HepG2 (cell line): ENCODE data around the gene RTBDN. TPM values are rescaled to one million over a fixed set of nuclear protein-coding genes. Genes with fewer than 3 reads are reported as not detected.
A peak's percentile ranks its signal among the peaks of the same experiment; 100 is the strongest.

ENCODE experiments used
- ARNT ChIP-seq: fragments of 450-650 bp; IDR thresholded peaks from 2 replicates; pipeline ENCODE4 v1.6.1; 2017
- ELF3 ChIP-seq: IDR thresholded peaks from 2 replicates; pipeline ENCODE4 v1.6.1; 2016; ENCODE audit warnings: missing genetic modification reagents, missing compliant biosample characterization
- HNF4G ChIP-seq, 2 experiments: sonication (generic) in 1 of 2; formaldehyde crosslinking in 1 of 2; IDR thresholded peaks; 2 replicates each; pipeline versions ENCODE4 v1.4.0 to v1.6.1; 2011 to 2020; ENCODE audit warnings: borderline replicate concordance in 2 of 2, low read depth in 2 of 2, mild to moderate bottlenecking in 2 of 2, low read length in 1 of 2, missing genetic modification reagents in 1 of 2, moderate library complexity in 1 of 2
- KLF6 ChIP-seq: IDR thresholded peaks from 2 replicates; pipeline ENCODE4 v1.8.0; 2016; ENCODE audit warnings: missing biosample characterization, missing genetic modification reagents
- POGK ChIP-seq: sonication (generic); formaldehyde crosslinking; conservative IDR thresholded peaks from 2 replicates; pipeline ENCODE4 v1.8.0; 2022; ENCODE audit warnings: mild to moderate bottlenecking, moderate library complexity, missing genetic modification reagents
- STAT6 ChIP-seq: sonication (generic); formaldehyde crosslinking; IDR thresholded peaks from 2 replicates; pipeline ENCODE4 v1.4.0; 2020; ENCODE audit warnings: missing genetic modification reagents, mild to moderate bottlenecking, borderline replicate concordance
- ZFP36L1 ChIP-seq: sonication (generic); formaldehyde crosslinking; IDR thresholded peaks from 2 replicates; pipeline ENCODE4 v1.8.0; 2022; ENCODE audit warnings: mild to moderate bottlenecking, missing genetic modification reagents, moderate library complexity
- ZNF230 ChIP-seq: sonication (generic); formaldehyde crosslinking; IDR thresholded peaks from 2 replicates; pipeline ENCODE4 v1.4.0; 2020; ENCODE audit warnings: mild to moderate bottlenecking, missing genetic modification reagents
- ZNF567 ChIP-seq: sonication (generic); formaldehyde crosslinking; IDR thresholded peaks from 2 replicates; pipeline ENCODE4 v1.8.1; 2023; ENCODE audit warnings: mild to moderate bottlenecking, missing genetic modification reagents, borderline replicate concordance
- ZNF710 ChIP-seq: sonication (generic); formaldehyde crosslinking; IDR thresholded peaks from 2 replicates; pipeline ENCODE4 v1.5.0; 2020; ENCODE audit warnings: mild to moderate bottlenecking, missing genetic modification reagents, borderline replicate concordance
- polyA plus RNA-seq, 8 experiments: library from polyadenylated mRNA; depleted of rRNA in 3 of 8; stranded (reverse) in 7 of 8; unstranded in 1 of 8; fragments of >200 nt; fragmentation: Illumina TruSeq in 4 of 8; extraction: Trizol in 4 of 8; gene quantifications; 2 replicates each; pipeline versions ENCODE4 v1.2.1 to v1.2.3, GENCODE V29; 2011 to 2016; ENCODE audit warnings: low read depth in 4 of 8, missing spikeins in 1 of 8, mixed read lengths in 1 of 8; ENCODE audit not compliant: insufficient read depth in 1 of 8
- total RNA-seq, 5 experiments: library from RNA; depleted of rRNA; stranded (reverse); fragments of >200 nt; fragmentation: Illumina TruSeq; extraction: Trizol; gene quantifications; 2 replicates each; pipeline ENCODE4 v1.2.3, GENCODE V29; 2016; ENCODE audit warnings: low read depth in 1 of 5
- TF ChIP-seq, protein P1 (sequence below): sonication (generic); formaldehyde crosslinking; IDR thresholded peaks from 2 replicates; pipeline ENCODE4 v1.4.0; 2020; ENCODE audit warnings: missing genetic modification reagents
- TF ChIP-seq, protein P2 (sequence below): sonication (generic); IDR thresholded peaks from 2 replicates; pipeline ENCODE4 v1.6.1; 2016; ENCODE audit warnings: low read depth, borderline replicate concordance
- TF ChIP-seq, protein P3 (sequence below): sonication (generic); formaldehyde crosslinking; IDR thresholded peaks from 2 replicates; pipeline ENCODE4 v1.4.0; 2020; ENCODE audit warnings: mild to moderate bottlenecking, missing genetic modification reagents

Gene RTBDN
- total and polyA plus RNA-seq, 2 of the 13 experiments (the other 11 are each of a cell fraction or from before 2014, with no cell fraction given): 0.27 to 0.48 TPM

- TF ChIP-seq, protein P1, sequence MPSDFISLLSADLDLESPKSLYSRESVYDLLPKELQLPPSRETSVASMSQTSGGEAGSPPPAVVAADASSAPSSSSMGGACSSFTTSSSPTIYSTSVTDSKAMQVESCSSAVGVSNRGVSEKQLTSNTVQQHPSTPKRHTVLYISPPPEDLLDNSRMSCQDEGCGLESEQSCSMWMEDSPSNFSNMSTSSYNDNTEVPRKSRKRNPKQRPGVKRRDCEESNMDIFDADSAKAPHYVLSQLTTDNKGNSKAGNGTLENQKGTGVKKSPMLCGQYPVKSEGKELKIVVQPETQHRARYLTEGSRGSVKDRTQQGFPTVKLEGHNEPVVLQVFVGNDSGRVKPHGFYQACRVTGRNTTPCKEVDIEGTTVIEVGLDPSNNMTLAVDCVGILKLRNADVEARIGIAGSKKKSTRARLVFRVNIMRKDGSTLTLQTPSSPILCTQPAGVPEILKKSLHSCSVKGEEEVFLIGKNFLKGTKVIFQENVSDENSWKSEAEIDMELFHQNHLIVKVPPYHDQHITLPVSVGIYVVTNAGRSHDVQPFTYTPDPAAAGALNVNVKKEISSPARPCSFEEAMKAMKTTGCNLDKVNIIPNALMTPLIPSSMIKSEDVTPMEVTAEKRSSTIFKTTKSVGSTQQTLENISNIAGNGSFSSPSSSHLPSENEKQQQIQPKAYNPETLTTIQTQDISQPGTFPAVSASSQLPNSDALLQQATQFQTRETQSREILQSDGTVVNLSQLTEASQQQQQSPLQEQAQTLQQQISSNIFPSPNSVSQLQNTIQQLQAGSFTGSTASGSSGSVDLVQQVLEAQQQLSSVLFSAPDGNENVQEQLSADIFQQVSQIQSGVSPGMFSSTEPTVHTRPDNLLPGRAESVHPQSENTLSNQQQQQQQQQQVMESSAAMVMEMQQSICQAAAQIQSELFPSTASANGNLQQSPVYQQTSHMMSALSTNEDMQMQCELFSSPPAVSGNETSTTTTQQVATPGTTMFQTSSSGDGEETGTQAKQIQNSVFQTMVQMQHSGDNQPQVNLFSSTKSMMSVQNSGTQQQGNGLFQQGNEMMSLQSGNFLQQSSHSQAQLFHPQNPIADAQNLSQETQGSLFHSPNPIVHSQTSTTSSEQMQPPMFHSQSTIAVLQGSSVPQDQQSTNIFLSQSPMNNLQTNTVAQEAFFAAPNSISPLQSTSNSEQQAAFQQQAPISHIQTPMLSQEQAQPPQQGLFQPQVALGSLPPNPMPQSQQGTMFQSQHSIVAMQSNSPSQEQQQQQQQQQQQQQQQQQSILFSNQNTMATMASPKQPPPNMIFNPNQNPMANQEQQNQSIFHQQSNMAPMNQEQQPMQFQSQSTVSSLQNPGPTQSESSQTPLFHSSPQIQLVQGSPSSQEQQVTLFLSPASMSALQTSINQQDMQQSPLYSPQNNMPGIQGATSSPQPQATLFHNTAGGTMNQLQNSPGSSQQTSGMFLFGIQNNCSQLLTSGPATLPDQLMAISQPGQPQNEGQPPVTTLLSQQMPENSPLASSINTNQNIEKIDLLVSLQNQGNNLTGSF (CRISPR knock-in tag): no peak
- TF ChIP-seq, protein P2, sequence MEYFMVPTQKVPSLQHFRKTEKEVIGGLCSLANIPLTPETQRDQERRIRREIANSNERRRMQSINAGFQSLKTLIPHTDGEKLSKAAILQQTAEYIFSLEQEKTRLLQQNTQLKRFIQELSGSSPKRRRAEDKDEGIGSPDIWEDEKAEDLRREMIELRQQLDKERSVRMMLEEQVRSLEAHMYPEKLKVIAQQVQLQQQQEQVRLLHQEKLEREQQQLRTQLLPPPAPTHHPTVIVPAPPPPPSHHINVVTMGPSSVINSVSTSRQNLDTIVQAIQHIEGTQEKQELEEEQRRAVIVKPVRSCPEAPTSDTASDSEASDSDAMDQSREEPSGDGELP: no peak; the same call in 1 of the 2 replicates
- TF ChIP-seq, protein P3, sequence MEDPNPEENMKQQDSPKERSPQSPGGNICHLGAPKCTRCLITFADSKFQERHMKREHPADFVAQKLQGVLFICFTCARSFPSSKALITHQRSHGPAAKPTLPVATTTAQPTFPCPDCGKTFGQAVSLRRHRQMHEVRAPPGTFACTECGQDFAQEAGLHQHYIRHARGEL: no peak
- no peak for TF ChIP-seq STAT6
- TF ChIP-seq KLF6 (CRISPR knock-in tag): no peak
- no peak for TF ChIP-seq ZNF230
- TF ChIP-seq HNF4G (IDR thresholded peaks at IDR 0.05; ENCODE audit: borderline replicate concordance, low read depth, low read length): peak; percentile 72
- TF ChIP-seq HNF4G (CRISPR knock-in tag; IDR thresholded peaks at IDR 0.05; ENCODE audit: borderline replicate concordance, low read depth): no peak
- TF ChIP-seq ZNF567 (CRISPR knock-in tag): no peak
- TF ChIP-seq ARNT: no peak
- no peak for TF ChIP-seq POGK (CRISPR knock-in tag)
- no peak for TF ChIP-seq ZFP36L1 (CRISPR knock-in tag)
- no peak for TF ChIP-seq ZNF710 (CRISPR knock-in tag)
- peak; percentile 38 for TF ChIP-seq ELF3 (CRISPR knock-in tag)
Observed at GRCh38 chr19:12864721-12865715, 30.6 kb upstream of the RTBDN start (continued).
